Activated T-helper 1 cell treated with anti-CD3 and anti-CD28 coated beads, Interleukin-12 subunit alpha, Interleukin-12 subunit beta, Interleukin-2, Interleukin-4 antibody, amounts not matched to agents 30 ng/mL and 10 ng/mL and 1 ng/mL, durations not matched to agents 14 hours and 24 hours and 36 hours (primary cell): Measurements from ENCODE around the gene AP1B1. TPM values are rescaled to one million over a fixed set of nuclear protein-coding genes. Genes with fewer than 3 reads are reported as not detected.

Source experiments
- DNase-seq: peaks from one replicate; pipeline ENCODE4 v3.0.0; 2021; ENCODE audit warnings: low spot score
- H3K27ac Mint-ChIP-seq: one replicate; pipeline ENCODE4 v1.8.0; 2021; ENCODE audit warnings: mild to moderate bottlenecking, mixed read lengths
- H3K27me3 Mint-ChIP-seq: one replicate; pipeline ENCODE4 v1.8.0; 2022; ENCODE audit warnings: mild to moderate bottlenecking, moderate library complexity, mixed read lengths; ENCODE audit not compliant: insufficient read depth
- H3K36me3 Mint-ChIP-seq: one replicate; pipeline ENCODE4 v1.8.0; 2021; ENCODE audit warnings: low read depth, mixed read lengths
- H3K4me1 Mint-ChIP-seq: one replicate; pipeline ENCODE4 v1.8.0; 2021; ENCODE audit warnings: low read depth, mixed read lengths
- H3K4me3 Mint-ChIP-seq: one replicate; pipeline ENCODE4 v1.8.0; 2021; ENCODE audit warnings: mild to moderate bottlenecking, moderate library complexity, mixed read lengths
- H3K9me3 Mint-ChIP-seq: one replicate; pipeline ENCODE4 v1.8.0; 2021; ENCODE audit warnings: mixed read lengths
- intact Hi-C: fragments of 100-400 bp; cut with micrococcal nuclease; formaldehyde crosslinking; loops from one replicate; pipeline ENCODE4 v1.15.1; 2024
- total RNA-seq: library from RNA; stranded (reverse); gene quantifications from 2 replicates; pipeline ENCODE4 v1.2.3, GENCODE V29; 2022

The AP1B1 gene
- total RNA-seq, 1 donor from 2014 or later, result 84.0 TPM

- Mint-ChIP-seq H3K9me3 (no peaks in the 10 kb centered on the region), H3K36me3 (peaks cover 14% of the 10 kb centered on the region), H3K4me3 (no peak overlapping the region), H3K27me3 (no peaks in the 10 kb centered on the region), H3K27ac (no peak overlapping the region), H3K4me1 (no peaks in the 10 kb centered on the region)
- no peak for DNase-seq
- intact Hi-C loops, result no loop called here
These were observed 56.6 kb downstream of the AP1B1 start for GRCh38 chr22:29331658-29332300.

DNA sequence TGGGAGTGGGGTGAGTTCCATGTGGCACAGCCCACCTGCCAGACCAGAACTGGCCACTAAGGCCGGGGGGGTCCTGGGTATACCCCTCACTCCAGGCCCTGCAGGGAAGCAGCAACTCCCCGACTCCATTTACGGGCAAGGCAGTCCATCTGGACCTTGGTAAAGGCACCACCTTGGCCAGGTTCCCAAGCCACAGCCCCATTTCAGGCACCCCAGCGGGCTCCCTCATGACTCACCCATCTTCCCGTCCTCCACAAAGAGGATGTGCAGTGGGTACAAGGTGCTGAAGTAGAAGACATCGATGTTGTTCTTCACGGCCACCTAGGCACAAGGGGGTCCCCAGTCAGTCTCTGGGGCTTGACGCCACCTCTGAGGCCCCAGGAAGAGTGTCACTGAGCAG, 57.2 kb downstream of the AP1B1 start:
- Mint-ChIP-seq H3K27ac (no peak overlapping the region), H3K9me3 (no peaks in the 10 kb centered on the region), H3K36me3 (peaks cover 12% of the 10 kb centered on the region), H3K4me1 (no peaks in the 10 kb centered on the region), H3K4me3 (no peak overlapping the region), H3K27me3 (no peaks in the 10 kb centered on the region)
- intact Hi-C loops, result no loop called here
- DNase-seq, result no peak

DNA sequence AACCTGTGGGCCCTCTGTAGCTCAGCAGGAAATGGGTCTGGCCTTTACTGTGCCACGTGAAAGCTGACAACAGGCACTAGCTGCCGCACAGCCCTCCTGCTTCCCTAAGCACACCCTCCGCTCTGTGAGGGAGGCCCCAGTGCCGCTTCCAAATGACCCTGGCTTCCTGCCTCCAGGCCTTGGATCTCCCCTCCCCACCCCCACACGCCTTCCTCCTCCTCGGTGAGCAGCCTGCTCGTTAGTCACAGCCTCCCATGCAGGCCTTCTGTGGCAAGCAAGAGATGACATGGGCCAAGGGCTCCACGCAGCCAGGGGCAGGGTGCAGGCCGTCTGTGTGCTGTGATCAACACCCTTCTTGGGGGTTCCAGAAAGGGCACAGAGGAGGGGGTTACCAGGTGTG, 57.6 kb downstream of the AP1B1 start:
- Mint-ChIP-seq H3K27me3 (no peaks in the 10 kb centered on the region), H3K9me3 (no peaks in the 10 kb centered on the region), H3K27ac (no peak overlapping the region), H3K4me3 (no peak overlapping the region), H3K36me3 (peaks cover 11% of the 10 kb centered on the region), H3K4me1 (no peaks in the 10 kb centered on the region)
- no peak for DNase-seq
- intact Hi-C loops, result no loop called here

GRCh38 chr22:29330291-29330690, 58.1 kb downstream of the AP1B1 start:
- no peak for DNase-seq
- intact Hi-C loops, result no loop called here
- Mint-ChIP-seq H3K4me1 (no peaks in the 10 kb centered on the region), H3K27ac (no peak overlapping the region), H3K36me3 (peaks cover 10% of the 10 kb centered on the region), H3K27me3 (no peaks in the 10 kb centered on the region), H3K9me3 (no peaks in the 10 kb centered on the region), H3K4me3 (no peak overlapping the region)

DNA sequence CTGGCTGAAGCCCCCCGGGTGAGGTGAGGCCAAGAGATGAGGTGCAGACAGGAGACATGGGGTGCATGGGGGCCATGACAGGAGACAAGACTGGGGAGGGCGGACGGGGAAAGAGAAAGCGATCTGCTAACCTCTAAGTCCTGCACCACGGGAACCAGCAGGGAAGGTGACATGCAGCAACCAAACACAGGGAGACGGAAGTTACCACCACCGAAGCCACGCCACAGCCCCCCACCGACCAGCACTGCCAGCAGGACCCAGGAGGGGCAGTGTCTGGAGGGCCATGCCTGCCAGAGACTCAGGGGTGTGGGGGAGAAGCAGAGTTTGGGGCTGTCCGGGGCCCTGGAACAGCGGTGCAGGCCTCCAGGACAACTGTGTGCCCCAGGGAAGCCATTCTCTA, 58.8 kb downstream of the AP1B1 start:
- no peak overlapping the region for H3K4me3 Mint-ChIP-seq
- intact Hi-C loops, result no loop called here
- no peak overlapping the region for H3K27ac Mint-ChIP-seq
- no peak for DNase-seq
- H3K4me1 Mint-ChIP-seq, result no peaks in the 10 kb centered on the region
- peaks cover 10% of the 10 kb centered on the region for H3K36me3 Mint-ChIP-seq
- H3K9me3 Mint-ChIP-seq, result no peaks in the 10 kb centered on the region
- no peaks in the 10 kb centered on the region for H3K27me3 Mint-ChIP-seq

GRCh38 chr22:29328566-29329500, 59.5 kb downstream of the AP1B1 start:
- Mint-ChIP-seq H3K27me3 (no peaks in the 10 kb centered on the region), H3K4me3 (no peak overlapping the region)
- intact Hi-C loops, result no loop called here

DNA sequence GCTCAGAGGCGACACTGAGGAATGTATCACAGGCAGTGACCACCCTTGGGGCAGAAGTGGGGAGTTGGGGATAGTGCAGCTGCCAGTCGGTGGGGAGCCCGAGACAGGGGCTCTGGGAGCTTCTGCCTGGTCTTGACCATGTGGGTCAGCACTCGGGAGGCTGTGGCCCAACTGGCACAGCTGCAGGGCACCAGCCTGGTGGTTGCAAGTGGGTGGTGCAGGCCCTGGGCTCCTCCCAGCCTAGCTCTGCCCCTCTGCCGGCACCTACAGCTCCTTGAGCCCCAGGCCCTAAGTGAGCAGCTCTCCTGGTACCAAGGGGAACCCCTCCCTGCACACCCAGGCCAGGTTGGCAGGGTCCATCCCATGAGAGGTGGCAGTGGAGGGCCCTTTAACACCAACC, 60.3 kb downstream of the AP1B1 start:
- Mint-ChIP-seq H3K36me3 (peaks cover 6% of the 10 kb centered on the region), H3K27ac (no peak overlapping the region), H3K9me3 (no peaks in the 10 kb centered on the region), H3K27me3 (no peaks in the 10 kb centered on the region), H3K4me1 (no peaks in the 10 kb centered on the region), H3K4me3 (no peak overlapping the region)
- DNase-seq, result no peak
- intact Hi-C loops, result no loop called here

More at GRCh38 chr22:29328566-29329500, 59.5 kb downstream of the AP1B1 start:
- Mint-ChIP-seq H3K27ac (no peak overlapping the region), H3K4me1 (no peaks in the 10 kb centered on the region), H3K36me3 (peaks cover 10% of the 10 kb centered on the region), H3K9me3 (no peaks in the 10 kb centered on the region)
- no peak for DNase-seq

DNA sequence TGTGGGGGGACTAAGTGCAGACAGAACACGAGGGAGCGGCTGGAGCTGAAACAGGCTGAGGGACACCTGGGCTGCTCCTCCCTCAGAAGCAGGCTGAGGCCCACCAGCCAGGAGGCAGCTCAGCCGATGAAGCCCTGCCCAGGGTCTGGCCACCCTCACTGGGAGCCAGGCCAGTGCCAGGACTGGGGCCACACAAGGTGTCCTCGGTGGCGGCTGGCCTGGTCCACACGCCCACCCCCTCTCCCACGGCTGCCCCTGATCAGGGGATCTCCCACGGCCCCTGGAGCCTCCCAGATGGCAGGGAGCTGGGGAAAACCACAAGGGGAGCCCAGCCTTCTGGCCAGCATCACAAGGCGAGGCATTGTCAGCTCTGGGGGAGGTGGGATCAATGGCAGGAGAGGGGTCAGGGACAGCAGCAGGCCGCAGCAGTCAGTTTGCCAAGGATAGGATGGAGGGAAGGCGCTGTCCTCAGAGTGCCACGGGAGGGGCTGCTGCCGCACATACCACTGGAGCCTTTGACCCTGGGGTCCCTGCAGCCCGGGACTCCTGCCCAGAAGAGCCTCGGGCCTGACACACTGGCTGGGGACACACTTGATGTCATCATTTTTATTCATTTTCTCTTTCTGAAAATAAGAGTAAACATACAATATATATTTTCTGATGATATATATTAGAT, 61.1 kb downstream of the AP1B1 start:
- H3K27ac Mint-ChIP-seq, result no peak overlapping the region
- no peak for DNase-seq
- H3K9me3 Mint-ChIP-seq, result no peaks in the 10 kb centered on the region
- no peaks in the 10 kb centered on the region for H3K27me3 Mint-ChIP-seq
- H3K4me3 Mint-ChIP-seq, result no peak overlapping the region
- intact Hi-C loops, result no loop called here
- H3K36me3 Mint-ChIP-seq, result peaks cover 6% of the 10 kb centered on the region
- H3K4me1 Mint-ChIP-seq, result no peaks in the 10 kb centered on the region

DNA sequence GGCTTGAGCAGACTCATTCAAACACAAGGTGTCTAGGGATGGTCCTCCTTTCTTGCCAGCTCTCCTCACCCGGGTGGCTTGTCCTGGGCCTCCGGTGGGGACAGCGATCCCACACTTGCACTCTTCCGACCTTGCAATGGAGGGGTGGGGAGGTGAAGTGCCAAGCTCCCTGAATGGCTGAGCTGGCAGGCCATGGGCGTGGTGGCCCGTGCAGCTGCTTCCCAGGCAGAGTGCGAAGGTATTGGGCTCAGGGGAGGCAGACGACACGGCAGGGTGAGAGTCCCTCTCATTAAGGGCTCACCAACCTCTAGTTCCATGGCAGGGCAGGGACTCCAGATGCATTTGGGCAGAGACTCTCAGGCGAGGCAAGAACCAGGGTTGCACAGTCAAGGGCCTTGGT, 61.9 kb downstream of the AP1B1 start:
- Mint-ChIP-seq H3K4me3 (no peak overlapping the region), H3K36me3 (peaks cover 6% of the 10 kb centered on the region), H3K27me3 (no peaks in the 10 kb centered on the region), H3K4me1 (no peaks in the 10 kb centered on the region), H3K27ac (no peak overlapping the region), H3K9me3 (no peaks in the 10 kb centered on the region)
- DNase-seq, result no peak
- intact Hi-C loops, result no loop called here

GRCh38 chr22:29325785-29326315, 62.5 kb downstream of the AP1B1 start:
- intact Hi-C loops, result no loop called here
- no peak for DNase-seq
- H3K9me3 Mint-ChIP-seq, result no peaks in the 10 kb centered on the region
- H3K4me3 Mint-ChIP-seq, result no peak overlapping the region
- no peak overlapping the region for H3K27ac Mint-ChIP-seq
- no peaks in the 10 kb centered on the region for H3K4me1 Mint-ChIP-seq
- peaks cover 6% of the 10 kb centered on the region for H3K36me3 Mint-ChIP-seq
- H3K27me3 Mint-ChIP-seq, result no peaks in the 10 kb centered on the region

DNA sequence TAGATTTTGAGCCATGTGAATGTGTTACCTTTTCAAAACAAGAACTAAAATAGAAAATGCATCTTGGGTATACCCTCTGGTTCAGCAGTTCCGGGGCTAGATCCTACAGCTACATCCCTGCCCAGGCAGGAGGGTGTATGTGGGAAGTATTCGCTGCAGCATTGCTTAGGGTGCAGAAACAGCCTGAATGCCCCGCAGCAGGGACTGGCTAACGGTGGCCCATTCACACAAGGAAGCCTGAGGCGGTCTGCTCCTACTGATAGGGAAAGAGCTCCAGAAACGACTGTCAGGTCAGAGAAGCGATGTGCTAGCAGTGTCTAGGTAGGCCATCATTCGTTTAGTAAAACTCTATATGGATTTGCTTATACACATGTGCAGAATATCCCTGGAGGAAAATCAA, 63.0 kb downstream of the AP1B1 start:
- Mint-ChIP-seq H3K36me3 (peaks cover 6% of the 10 kb centered on the region), H3K27ac (no peak overlapping the region), H3K9me3 (no peaks in the 10 kb centered on the region), H3K27me3 (no peaks in the 10 kb centered on the region), H3K4me1 (no peaks in the 10 kb centered on the region), H3K4me3 (no peak overlapping the region)
- DNase-seq, result no peak
- intact Hi-C loops, result no loop called here

GRCh38 chr22:29323641-29324040, 64.7 kb downstream of the AP1B1 start:
- H3K36me3 Mint-ChIP-seq, result peaks cover 2% of the 10 kb centered on the region

GRCh38 chr22:29320546-29320945, 67.8 kb downstream of the AP1B1 start:
- H3K36me3 Mint-ChIP-seq, result no peaks in the 10 kb centered on the region
- no peak overlapping the region for H3K27ac Mint-ChIP-seq
- H3K9me3 Mint-ChIP-seq, result no peaks in the 10 kb centered on the region
- H3K4me3 Mint-ChIP-seq, result no peak overlapping the region
- no peak for DNase-seq
- peaks cover 15% of the 10 kb centered on the region for H3K27me3 Mint-ChIP-seq
- no peaks in the 10 kb centered on the region for H3K4me1 Mint-ChIP-seq
- intact Hi-C loops, result no loop called here

More at GRCh38 chr22:29323641-29324040, 64.7 kb downstream of the AP1B1 start:
- Mint-ChIP-seq H3K27me3 (no peaks in the 10 kb centered on the region), H3K27ac (no peak overlapping the region), H3K4me1 (no peaks in the 10 kb centered on the region), H3K4me3 (no peak overlapping the region), H3K9me3 (no peaks in the 10 kb centered on the region)
- intact Hi-C loops, result no loop called here
- no peak for DNase-seq
